Hematopoietic multipotent progenitor cell treated with erythropoietin and hydrocortisone succinate and interleukin-3 and kit ligand, for 6 days (in vitro differentiated cells): ENCODE results near the gene CEP70.
A peak's percentile ranks its signal among the peaks of the same experiment; 100 is the strongest.

ENCODE experiments used
- DNase-seq: peaks from one replicate; pipeline ENCODE4 v3.0.0-alpha.2; 2015

CEP70 gene

DNA sequence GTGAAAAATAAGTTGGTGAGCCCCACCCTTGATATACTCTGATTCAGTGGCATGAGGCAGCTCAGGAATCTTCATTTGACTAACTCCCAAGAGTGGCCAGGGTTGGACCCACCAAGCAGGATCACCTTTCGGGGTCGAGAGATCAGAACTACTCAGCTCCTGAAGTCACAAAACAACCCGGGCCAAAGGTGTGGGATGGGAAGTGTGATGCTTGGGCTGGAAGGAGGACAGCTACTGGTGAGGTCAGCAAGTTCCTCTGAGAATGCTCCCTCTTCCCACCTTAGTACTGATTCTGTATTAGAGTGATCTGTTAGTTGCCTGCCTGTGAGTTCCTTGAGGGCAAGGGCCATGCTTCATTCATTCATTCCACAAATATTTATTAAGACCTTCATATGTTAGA lies 144.6 kb downstream of the CEP70 start:
- no peak for DNase-seq

- no peak for DNase-seq
Observed at GRCh38 chr3:138448631-138449030, 145.4 kb downstream of the CEP70 start.

DNA sequence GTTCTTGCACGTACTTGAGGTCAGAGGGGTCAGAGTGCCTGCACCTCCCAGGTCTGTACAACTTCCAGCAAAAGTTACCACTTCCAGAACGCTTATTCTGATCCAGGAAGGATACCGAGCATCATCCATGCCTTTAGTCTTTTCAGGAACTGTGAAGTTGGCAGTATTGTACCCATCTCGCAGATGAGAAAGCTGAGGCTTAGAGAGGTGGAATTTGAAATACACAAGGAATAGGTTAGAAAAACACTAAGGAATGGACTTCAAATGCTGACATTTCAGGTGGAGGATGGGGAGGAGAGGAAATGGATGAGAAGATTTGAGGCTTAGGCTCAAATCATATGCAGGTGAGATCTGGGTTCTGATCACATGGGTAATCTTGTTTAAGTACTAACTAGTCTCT lies 148.4 kb downstream of the CEP70 start:
- DNase-seq, result no peak

GRCh38 chr3:138445236-138445635 lies 148.8 kb downstream of the CEP70 start:
- DNase-seq, result peak; percentile 64
